SK-N-MC (cell line): ENCODE measurements around the gene AHDC1.

Experiments used
- DNase-seq: peaks from one replicate; pipeline ENCODE4 v3.0.0-alpha.2; 2011; ENCODE audit warnings: low read depth, low spot score
- H3K27ac ChIP-seq: fragments of 200-600 bp; sonication (generic); 2 replicates; pipeline ENCODE4 v1.5.1; 2016; ENCODE audit warnings: mixed run types
- H3K36me3 ChIP-seq: fragments of 200-600 bp; sonication (generic); 2 replicates; pipeline ENCODE4 v1.6.1; 2017; ENCODE audit warnings: antibody characterized with exemption, low read length, mixed read lengths; ENCODE audit not compliant: insufficient read depth
- H3K4me3 ChIP-seq: fragments of 200-600 bp; sonication (generic); 2 replicates; pipeline ENCODE4 v1.5.1; 2016
- H3K9ac ChIP-seq: fragments of 200-600 bp; sonication (generic); 2 replicates; pipeline ENCODE4 v1.8.0; 2017; ENCODE audit warnings: mixed run types, mixed read lengths; ENCODE audit not compliant: insufficient read length
- H3K9me3 ChIP-seq: fragments of 200-600 bp; sonication (generic); 2 replicates; pipeline ENCODE4 v1.6.1; 2017; ENCODE audit warnings: low read depth, mild to moderate bottlenecking, antibody characterized with exemption, low read length, moderate library complexity, mixed read lengths
- EZH2 ChIP-seq: fragments of 200-600 bp; sonication (generic); IDR thresholded peaks from one replicate; pipeline ENCODE4 v1.6.1; 2017; ENCODE audit warnings: antibody characterized with exemption
- FOXP2 ChIP-seq: optimal IDR thresholded peaks from 2 replicates; pipeline ENCODE3; 2011; ENCODE audit warnings: mild to moderate bottlenecking, moderate library complexity; ENCODE audit not compliant: insufficient read depth; ENCODE audit errors: extremely low read length, control extremely low read depth
- POLR2AphosphoS5 ChIP-seq: IDR thresholded peaks from 2 replicates; pipeline ENCODE4 v1.6.1; 2012; ENCODE audit warnings: mild to moderate bottlenecking, low read depth, low read length, borderline replicate concordance

Gene AHDC1

GRCh38 chr1:27485363-27485762 lies 118.6 kb downstream of the AHDC1 start:
- no peaks in the 10 kb centered on the region for H3K36me3 ChIP-seq
- TF ChIP-seq EZH2 (no peak), FOXP2 (no peak), POLR2AphosphoS5 (no peak)
- H3K9me3 ChIP-seq, result no peaks in the 10 kb centered on the region
- H3K9ac ChIP-seq, result no peak overlapping the region
- no peak for DNase-seq
- H3K27ac ChIP-seq, result no peak overlapping the region
- no peak overlapping the region for H3K4me3 ChIP-seq
